Astrocyte (in vitro differentiated cells and primary cell): ENCODE measurements around the gene EXOC6B. TPM values are rescaled to one million over a fixed set of nuclear protein-coding genes. Genes with fewer than 3 reads are reported as not detected.
A peak's percentile ranks its signal among the peaks of the same experiment; 100 is the strongest.

Source experiments
- DNase-seq: peaks from one replicate; pipeline ENCODE4 v3.0.0-alpha.2; 2010; ENCODE audit warnings: low read depth
- FAIRE-seq: peaks from 2 replicates; lab custom pipeline; 2011; peaks lifted over from hg19 to GRCh38; lab: Jason Lieb, UNC
- H2AFZ ChIP-seq: 2 replicates; pipeline ENCODE4 v1.6.0; 2012; ENCODE audit warnings: low read depth, low read length, inconsistent platforms
- H3K27ac ChIP-seq: 2 replicates; pipeline ENCODE4 v1.5.1; 2011; ENCODE audit warnings: low read depth, low read length, inconsistent platforms
- H3K27me3 ChIP-seq: 2 replicates; pipeline ENCODE4 v1.6.0; 2011; ENCODE audit warnings: low read length, inconsistent platforms; ENCODE audit not compliant: insufficient read depth
- H3K36me3 ChIP-seq: 2 replicates; pipeline ENCODE4 v1.5.1; 2011; ENCODE audit warnings: low read length, inconsistent platforms; ENCODE audit not compliant: insufficient read depth
- H3K4me1 ChIP-seq: 2 replicates; pipeline ENCODE4 v1.5.1; 2011; ENCODE audit warnings: low read length, inconsistent platforms; ENCODE audit not compliant: insufficient read depth
- H3K4me2 ChIP-seq: 2 replicates; pipeline ENCODE4 v1.6.0; 2012; ENCODE audit warnings: low read length, inconsistent platforms
- H3K4me3 ChIP-seq: 2 replicates; pipeline ENCODE4 v1.5.1; 2011; ENCODE audit warnings: low read depth, mild to moderate bottlenecking, low read length, inconsistent platforms; ENCODE audit not compliant: insufficient read depth
- H3K79me2 ChIP-seq: 2 replicates; pipeline ENCODE4 v1.6.0; 2012; ENCODE audit warnings: mild to moderate bottlenecking, low read length, inconsistent platforms; ENCODE audit not compliant: insufficient read depth
- H3K9ac ChIP-seq: 2 replicates; pipeline ENCODE4 v1.6.0; 2012; ENCODE audit warnings: mild to moderate bottlenecking, low read length, inconsistent platforms
- H3K9me3 ChIP-seq: 2 replicates; pipeline ENCODE4 v1.5.1; 2012; ENCODE audit warnings: low read depth, mild to moderate bottlenecking, low read length, inconsistent platforms; ENCODE audit not compliant: insufficient read depth
- H4K20me1 ChIP-seq: 2 replicates; pipeline ENCODE4 v1.6.0; 2012; ENCODE audit warnings: low read length, inconsistent platforms; ENCODE audit not compliant: insufficient read depth
- H3K27ac Mint-ChIP-seq: one replicate; pipeline ENCODE4 v1.8.0; 2021; ENCODE audit warnings: mild to moderate bottlenecking, mixed read lengths; ENCODE audit not compliant: unreplicated experiment
- H3K27me3 Mint-ChIP-seq: one replicate; pipeline ENCODE4 v1.8.0; 2021; ENCODE audit warnings: low read depth, mixed read lengths; ENCODE audit not compliant: unreplicated experiment
- H3K36me3 Mint-ChIP-seq: one replicate; pipeline ENCODE4 v1.8.0; 2021; ENCODE audit warnings: low read depth, mixed read lengths; ENCODE audit not compliant: unreplicated experiment
- H3K4me1 Mint-ChIP-seq: one replicate; pipeline ENCODE4 v1.8.0; 2021; ENCODE audit warnings: low read depth, mixed read lengths; ENCODE audit not compliant: unreplicated experiment
- H3K4me3 Mint-ChIP-seq: one replicate; pipeline ENCODE4 v1.8.0; 2021; ENCODE audit warnings: mild to moderate bottlenecking, moderate library complexity, mixed read lengths; ENCODE audit not compliant: unreplicated experiment
- H3K9me3 Mint-ChIP-seq: one replicate; pipeline ENCODE4 v1.8.0; 2021; ENCODE audit warnings: mild to moderate bottlenecking, mixed read lengths; ENCODE audit not compliant: unreplicated experiment
- CTCF ChIP-seq: IDR thresholded peaks from 2 replicates; pipeline ENCODE4 v1.5.1; 2011; ENCODE audit warnings: low read depth, mild to moderate bottlenecking, inconsistent platforms, low read length, moderate library complexity; ENCODE audit not compliant: insufficient read depth
- EZH2 ChIP-seq: IDR thresholded peaks from 2 replicates; pipeline ENCODE4 v1.6.1; 2012; ENCODE audit warnings: mild to moderate bottlenecking, low read length, inconsistent platforms; ENCODE audit not compliant: insufficient read depth
- total RNA-seq: library from RNA; stranded (reverse); gene quantifications from 2 replicates; pipeline ENCODE4 v1.2.1, GENCODE V29; 2021

EXOC6B gene
- total RNA-seq, 1 donor from 2014 or later = 31.8 TPM

GRCh38 chr2:72395096-72395495 is 430.7 kb downstream of the EXOC6B start:
- Histone ChIP-seq H4K20me1 (no peaks in the 10 kb centered on the region), H3K27me3 (no peaks in the 10 kb centered on the region), H3K79me2 (no peaks in the 10 kb centered on the region), H2AFZ (no peak overlapping the region), H3K4me1 (no peaks in the 10 kb centered on the region), H3K36me3 (no peaks in the 10 kb centered on the region), H3K4me3 (no peak overlapping the region), H3K9ac (no peak overlapping the region), H3K9me3 (no peaks in the 10 kb centered on the region), H3K4me2 (no peak overlapping the region), H3K27ac (no peak overlapping the region)
- FAIRE-seq (no peak), DNase-seq (no peak)
- no peak overlapping the region for H3K4me3 Mint-ChIP-seq
- no peaks in the 10 kb centered on the region for H3K27me3 Mint-ChIP-seq
- H3K9me3 Mint-ChIP-seq = peaks cover 5% of the 10 kb centered on the region
- peaks cover 2% of the 10 kb centered on the region for H3K4me1 Mint-ChIP-seq
- H3K36me3 Mint-ChIP-seq = peaks cover 2% of the 10 kb centered on the region
- no peak for TF ChIP-seq EZH2
- TF ChIP-seq CTCF = no peak
- no peak overlapping the region for H3K27ac Mint-ChIP-seq

DNA sequence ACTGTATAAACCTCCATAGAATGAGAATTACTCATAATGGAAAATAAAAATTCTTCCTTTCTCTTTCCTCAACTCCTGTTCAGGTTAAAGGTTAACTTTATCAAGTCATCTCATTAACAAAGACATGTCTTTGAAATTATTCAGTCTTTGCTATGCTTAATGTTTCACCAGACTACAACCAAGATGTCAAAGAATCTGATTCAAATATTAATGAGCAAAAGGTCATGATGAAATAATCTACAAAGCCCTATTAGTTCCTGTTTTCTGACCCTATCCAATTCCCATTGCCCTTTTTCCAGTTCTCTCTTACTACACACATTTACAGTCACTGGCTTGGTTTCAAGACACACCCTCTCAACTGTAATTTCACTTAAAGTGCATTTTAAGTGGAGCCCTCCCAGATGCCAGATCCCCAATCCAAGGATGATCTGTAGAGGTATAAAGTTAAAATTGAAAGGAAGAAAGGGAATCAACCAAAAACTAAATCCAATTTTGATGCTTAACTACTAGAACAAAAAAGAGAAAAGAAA is 431.2 kb downstream of the EXOC6B start:
- Histone ChIP-seq H3K9ac (no peak overlapping the region), H3K4me2 (no peak overlapping the region), H3K4me3 (no peak overlapping the region), H3K4me1 (no peaks in the 10 kb centered on the region), H3K9me3 (no peaks in the 10 kb centered on the region), H3K27me3 (no peaks in the 10 kb centered on the region), H3K79me2 (no peaks in the 10 kb centered on the region), H3K27ac (no peak overlapping the region), H2AFZ (no peak overlapping the region), H4K20me1 (no peaks in the 10 kb centered on the region), H3K36me3 (no peaks in the 10 kb centered on the region)
- peak; percentile 17 for FAIRE-seq
- no peaks in the 10 kb centered on the region for H3K36me3 Mint-ChIP-seq
- no peaks in the 10 kb centered on the region for H3K27me3 Mint-ChIP-seq
- H3K4me1 Mint-ChIP-seq = peaks cover 2% of the 10 kb centered on the region
- no peak overlapping the region for H3K4me3 Mint-ChIP-seq
- no peak overlapping the region for H3K27ac Mint-ChIP-seq
- TF ChIP-seq EZH2 (no peak), CTCF (no peak)
- H3K9me3 Mint-ChIP-seq = peaks cover 3% of the 10 kb centered on the region
- no peak for DNase-seq

DNA sequence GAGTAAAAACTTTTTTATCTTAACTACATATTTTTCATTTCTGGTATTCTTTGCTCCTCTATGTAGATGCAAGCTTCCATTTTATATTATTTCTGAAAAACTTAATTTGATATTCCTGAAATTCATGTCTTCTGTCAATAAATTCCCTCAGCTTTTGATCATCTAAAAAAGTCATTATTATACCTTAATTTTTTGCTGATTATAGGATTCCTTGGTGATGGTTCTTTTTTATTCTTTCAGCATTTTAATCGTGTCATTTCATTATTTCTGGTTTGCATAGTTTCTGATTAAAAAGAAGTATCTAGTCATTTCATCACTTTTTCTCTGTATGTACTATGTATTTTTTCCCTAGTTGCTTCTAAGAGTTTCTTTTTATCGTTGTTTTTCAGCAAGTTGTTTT is 436.4 kb downstream of the EXOC6B start:
- Histone ChIP-seq H2AFZ (no peak overlapping the region), H3K4me3 (no peak overlapping the region), H3K9me3 (peaks cover 4% of the 10 kb centered on the region), H3K27me3 (no peaks in the 10 kb centered on the region), H3K4me2 (no peak overlapping the region), H4K20me1 (no peaks in the 10 kb centered on the region), H3K9ac (no peak overlapping the region), H3K36me3 (no peaks in the 10 kb centered on the region), H3K4me1 (no peaks in the 10 kb centered on the region), H3K79me2 (no peaks in the 10 kb centered on the region), H3K27ac (no peak overlapping the region)
- Mint-ChIP-seq H3K4me1 (no peaks in the 10 kb centered on the region), H3K4me3 (no peak overlapping the region), H3K9me3 (peaks cover 16% of the 10 kb centered on the region), H3K27me3 (no peaks in the 10 kb centered on the region), H3K36me3 (peaks cover 3% of the 10 kb centered on the region), H3K27ac (no peak overlapping the region)
- DNase-seq (no peak), FAIRE-seq (no peak)
- TF ChIP-seq CTCF (no peak), EZH2 (no peak)
